OCI-LY1 (cell line): ENCODE results near the gene GDAP1L1.

Experiments
- H2AFZ ChIP-seq: fragments of 200-600 bp; sonication (generic), shearing (Covaris generic); 2 replicates; pipeline ENCODE4 v1.6.0; 2014; ENCODE audit warnings: antibody characterized with exemption, mild to moderate bottlenecking, low read length
- H3F3A ChIP-seq: fragments of 200-600 bp; sonication (generic), shearing (Covaris generic); 2 replicates; pipeline ENCODE4 v1.6.0; 2014; ENCODE audit warnings: mild to moderate bottlenecking, antibody characterized with exemption, low read length, moderate library complexity; ENCODE audit not compliant: insufficient read depth
- H3K27ac ChIP-seq: fragments of 200-600 bp; sonication (generic); 2 replicates; pipeline ENCODE4 v1.5.1; 2014; ENCODE audit warnings: low read length, mixed run types, mild to moderate bottlenecking, low read depth; ENCODE audit not compliant: poor library complexity, severe bottlenecking
- H3K27me3 ChIP-seq: fragments of 200-600 bp; sonication (generic); 2 replicates; pipeline ENCODE4 v1.6.0; 2014; ENCODE audit warnings: antibody characterized with exemption, mild to moderate bottlenecking, low read length, moderate library complexity; ENCODE audit not compliant: insufficient read depth
- H3K36me3 ChIP-seq: fragments of 200-600 bp; sonication (generic); 2 replicates; pipeline ENCODE4 v1.6.1; 2014; ENCODE audit warnings: mild to moderate bottlenecking, antibody characterized with exemption, low read length, moderate library complexity, mixed read lengths; ENCODE audit not compliant: insufficient read depth
- H3K4me1 ChIP-seq: fragments of 200-600 bp; sonication (generic); 2 replicates; pipeline ENCODE4 v1.5.1; 2014; ENCODE audit warnings: mild to moderate bottlenecking, low read length, moderate library complexity; ENCODE audit not compliant: insufficient read depth, severe bottlenecking
- H3K4me2 ChIP-seq: fragments of 200-600 bp; sonication (generic), shearing (Covaris generic); 2 replicates; pipeline ENCODE4 v1.6.1; 2014; ENCODE audit warnings: low read length
- H3K4me3 ChIP-seq: fragments of 200-600 bp; sonication (generic); 2 replicates; pipeline ENCODE4 v1.5.1; 2014; ENCODE audit warnings: low read length, low read depth, mild to moderate bottlenecking, mixed read lengths; ENCODE audit not compliant: poor library complexity, severe bottlenecking
- H3K79me2 ChIP-seq: fragments of 200-600 bp; shearing (Covaris generic); 2 replicates; pipeline ENCODE4 v1.6.1; 2016; ENCODE audit warnings: mixed run types, low read length, mixed read lengths; ENCODE audit not compliant: insufficient read depth
- H3K9ac ChIP-seq: fragments of 200-600 bp; sonication (generic), shearing (Covaris generic); 2 replicates; pipeline ENCODE4 v1.6.1; 2014; ENCODE audit warnings: mild to moderate bottlenecking, low read length, mixed read lengths
- H3K9me2 ChIP-seq: fragments of 200-600 bp; sonication (generic), shearing (Covaris generic); 2 replicates; pipeline ENCODE4 v1.6.1; 2014; ENCODE audit warnings: low read depth, mild to moderate bottlenecking, low read length, mixed read lengths
- H3K9me3 ChIP-seq: fragments of 200-600 bp; shearing (Covaris generic); 2 replicates; pipeline ENCODE4 v1.6.1; 2014; ENCODE audit warnings: low read length, mixed read lengths
- H4K20me1 ChIP-seq: fragments of 200-600 bp; sonication (generic), shearing (Covaris generic); 2 replicates; pipeline ENCODE4 v1.6.0; 2016; ENCODE audit warnings: mild to moderate bottlenecking, low read length; ENCODE audit not compliant: insufficient read depth
- EZH2 ChIP-seq: fragments of 200-600 bp; sonication (generic), shearing (Covaris generic); IDR thresholded peaks from 2 replicates; pipeline ENCODE4 v1.8.0; 2017; ENCODE audit warnings: borderline replicate concordance, mixed run types, mild to moderate bottlenecking, antibody characterized with exemption, low read length, moderate library complexity, mixed read lengths
- TF ChIP-seq, protein P1 (sequence below): fragments of 200-600 bp; sonication (generic), shearing (Covaris generic); IDR thresholded peaks from 2 replicates; pipeline ENCODE4 v1.5.1; 2017; ENCODE audit warnings: mild to moderate bottlenecking, antibody characterized with exemption, low read length, moderate library complexity, mixed read lengths

The GDAP1L1 gene

DNA sequence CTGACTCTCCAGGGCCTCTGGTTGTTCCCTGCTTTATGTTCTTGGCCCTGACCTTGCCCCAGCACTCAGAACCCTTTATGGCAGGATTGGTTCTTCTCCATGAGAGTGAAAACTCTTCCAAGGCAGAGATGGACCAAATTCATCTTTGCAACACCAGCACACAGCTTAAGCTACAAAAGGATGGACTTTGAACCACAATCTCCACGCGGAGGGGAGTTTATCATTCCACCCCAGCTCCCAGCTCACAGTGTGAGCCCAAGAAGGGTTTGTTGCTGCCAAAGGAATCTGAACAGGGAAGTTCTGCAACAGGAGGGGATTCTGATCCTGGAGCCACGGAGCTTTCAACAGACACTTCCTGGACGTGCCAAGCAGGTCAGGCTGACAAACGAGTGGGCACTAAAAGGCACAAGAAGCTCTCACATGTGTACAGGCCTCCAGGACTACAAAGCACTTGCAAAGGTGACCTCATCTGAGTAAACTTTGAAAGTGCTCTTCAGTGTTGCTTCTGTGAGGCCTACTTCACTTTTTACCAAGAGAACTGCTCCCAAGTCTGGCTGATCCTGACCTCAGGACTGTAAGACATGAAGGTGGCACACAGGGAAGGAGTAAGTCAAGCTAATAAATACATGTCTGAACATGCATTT is 55.0 kb downstream of the GDAP1L1 start:
- no peaks in the 10 kb centered on the region for H3F3A ChIP-seq
- H3K36me3 ChIP-seq: no peaks in the 10 kb centered on the region; the same call in 1 of the 2 replicates
- no peaks in the 10 kb centered on the region for H3K79me2 ChIP-seq
- H3K4me2 ChIP-seq: no peak overlapping the region
- no peak overlapping the region for H2AFZ ChIP-seq
- no peak overlapping the region for H3K4me3 ChIP-seq
- H3K27ac ChIP-seq: no peak overlapping the region
- H3K9me2 ChIP-seq: no peaks in the 10 kb centered on the region
- no peak for TF ChIP-seq EZH2
- TF ChIP-seq, protein P1, sequence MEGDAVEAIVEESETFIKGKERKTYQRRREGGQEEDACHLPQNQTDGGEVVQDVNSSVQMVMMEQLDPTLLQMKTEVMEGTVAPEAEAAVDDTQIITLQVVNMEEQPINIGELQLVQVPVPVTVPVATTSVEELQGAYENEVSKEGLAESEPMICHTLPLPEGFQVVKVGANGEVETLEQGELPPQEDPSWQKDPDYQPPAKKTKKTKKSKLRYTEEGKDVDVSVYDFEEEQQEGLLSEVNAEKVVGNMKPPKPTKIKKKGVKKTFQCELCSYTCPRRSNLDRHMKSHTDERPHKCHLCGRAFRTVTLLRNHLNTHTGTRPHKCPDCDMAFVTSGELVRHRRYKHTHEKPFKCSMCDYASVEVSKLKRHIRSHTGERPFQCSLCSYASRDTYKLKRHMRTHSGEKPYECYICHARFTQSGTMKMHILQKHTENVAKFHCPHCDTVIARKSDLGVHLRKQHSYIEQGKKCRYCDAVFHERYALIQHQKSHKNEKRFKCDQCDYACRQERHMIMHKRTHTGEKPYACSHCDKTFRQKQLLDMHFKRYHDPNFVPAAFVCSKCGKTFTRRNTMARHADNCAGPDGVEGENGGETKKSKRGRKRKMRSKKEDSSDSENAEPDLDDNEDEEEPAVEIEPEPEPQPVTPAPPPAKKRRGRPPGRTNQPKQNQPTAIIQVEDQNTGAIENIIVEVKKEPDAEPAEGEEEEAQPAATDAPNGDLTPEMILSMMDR: no peak
- H3K9me3 ChIP-seq: no peaks in the 10 kb centered on the region
- H3K9ac ChIP-seq: no peak overlapping the region
- no peaks in the 10 kb centered on the region for H3K4me1 ChIP-seq
- H4K20me1 ChIP-seq: no peaks in the 10 kb centered on the region
- H3K27me3 ChIP-seq: no peaks in the 10 kb centered on the region

DNA sequence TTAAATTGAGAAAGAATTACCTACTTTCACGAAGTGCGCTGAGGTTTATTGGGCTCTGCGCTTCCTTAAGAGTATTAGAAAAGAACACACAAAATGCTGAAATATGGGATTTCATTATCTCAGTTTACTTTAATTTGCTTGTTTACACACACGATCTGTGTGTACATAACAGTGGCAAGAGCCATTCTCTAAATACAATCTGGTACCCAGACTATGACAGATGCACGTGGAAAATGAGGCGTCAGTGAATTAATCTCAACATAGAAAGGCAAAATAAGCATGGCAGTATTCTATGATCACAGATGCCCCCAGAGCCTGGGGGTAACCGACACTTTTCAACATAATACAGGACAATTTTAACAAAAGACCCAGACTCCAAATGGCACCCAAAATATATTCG is 55.6 kb downstream of the GDAP1L1 start:
- H3K4me3 ChIP-seq: no peak overlapping the region
- no peak overlapping the region for H2AFZ ChIP-seq

DNA sequence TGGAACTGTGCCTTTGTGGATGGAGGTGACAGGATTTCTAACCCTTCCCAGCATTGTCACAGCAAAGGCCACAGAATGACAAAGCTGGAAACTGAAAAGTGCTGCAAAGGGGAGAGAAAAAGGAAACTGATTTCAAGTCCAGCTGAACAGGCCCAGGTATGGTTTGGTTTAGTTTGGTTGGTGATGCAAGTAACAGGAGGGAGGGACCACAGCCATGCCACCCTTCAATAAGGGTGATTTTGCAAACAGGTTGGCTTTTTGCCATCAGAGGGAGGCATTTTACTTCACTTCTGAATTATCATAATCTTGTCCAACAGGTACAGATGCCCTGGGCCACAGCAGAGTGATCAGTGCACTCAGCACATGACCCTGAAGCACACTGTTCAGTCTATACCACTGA is 57.3 kb downstream of the GDAP1L1 start:
- no peak overlapping the region for H2AFZ ChIP-seq
- H3K4me1 ChIP-seq: no peaks in the 10 kb centered on the region
- H3K4me3 ChIP-seq: no peak overlapping the region
- H3K4me2 ChIP-seq: no peak overlapping the region
- H3K9me3 ChIP-seq: no peaks in the 10 kb centered on the region
- H3K9me2 ChIP-seq: no peaks in the 10 kb centered on the region
- no peaks in the 10 kb centered on the region for H3F3A ChIP-seq
- H3K27ac ChIP-seq: no peak overlapping the region
- no peaks in the 10 kb centered on the region for H3K79me2 ChIP-seq
- no peak for TF ChIP-seq EZH2
- TF ChIP-seq, protein P1: no peak
- no peaks in the 10 kb centered on the region for H3K27me3 ChIP-seq
- no peaks in the 10 kb centered on the region for H4K20me1 ChIP-seq
- H3K9ac ChIP-seq: no peak overlapping the region
- H3K36me3 ChIP-seq: no peaks in the 10 kb centered on the region; the same call in 1 of the 2 replicates

More for the DNA sequence above, 55.6 kb downstream of the GDAP1L1 start:
- no peak overlapping the region for H3K27ac ChIP-seq
- no peaks in the 10 kb centered on the region for H3K9me3 ChIP-seq
- H3K36me3 ChIP-seq: no peaks in the 10 kb centered on the region; the same call in 1 of the 2 replicates
- no peak overlapping the region for H3K9ac ChIP-seq
- H3K4me1 ChIP-seq: no peaks in the 10 kb centered on the region
- no peaks in the 10 kb centered on the region for H3K79me2 ChIP-seq
- H4K20me1 ChIP-seq: no peaks in the 10 kb centered on the region
- TF ChIP-seq EZH2: no peak
- TF ChIP-seq, protein P1: no peak
- no peaks in the 10 kb centered on the region for H3K9me2 ChIP-seq
- no peaks in the 10 kb centered on the region for H3K27me3 ChIP-seq
- no peaks in the 10 kb centered on the region for H3F3A ChIP-seq
- no peak overlapping the region for H3K4me2 ChIP-seq
